HEK293 (cell line): Measurements from ENCODE around the gene NKD2.

Experiments
- CTCF ChIA-PET: fragments of 350-600 bp; formaldehyde crosslinking; extraction: SDS; loops from one replicate; lab custom pipeline; 2021; ENCODE audit warnings: antibody characterized with exemption; lab: Yijun Ruan, JAX
- POLR2A ChIA-PET: fragments of 300-600 bp; formaldehyde crosslinking; extraction: SDS; loops from one replicate; lab custom pipeline; 2020; ENCODE audit warnings: antibody characterized with exemption, inconsistent platforms; lab: Yijun Ruan, JAX
- H3K27ac ChIP-seq: fragments of 200-500 bp; sonication (Bioruptor generic); 2 replicates; pipeline ENCODE4 v1.5.1; 2014; ENCODE audit warnings: low read depth, low read length, control low read depth, inconsistent platforms; ENCODE audit errors: extremely low read depth
- H3K36me3 ChIP-seq, 2 experiments: fragments of 200-500 bp in 1 of 2; sonication (Bioruptor generic) in 1 of 2; 1 replicate in 1 of 2; 2 replicates in 1 of 2; pipeline ENCODE4 v1.5.1; 2014 to 2017; ENCODE audit warnings: inconsistent platforms in 2 of 2, low read length in 2 of 2; ENCODE audit not compliant: control insufficient read depth in 2 of 2, insufficient read depth in 1 of 2
- H3K4me1 ChIP-seq: fragments of 200-500 bp; sonication (Bioruptor generic); 2 replicates; pipeline ENCODE4 v1.5.1; 2014; ENCODE audit warnings: mild to moderate bottlenecking, low read length, inconsistent platforms; ENCODE audit not compliant: control insufficient read depth, insufficient read depth
- H3K4me3 ChIP-seq: 2 replicates; pipeline ENCODE4 v1.5.1; 2011; ENCODE audit warnings: low read depth, mild to moderate bottlenecking, control low read depth, low read length, moderate library complexity
- H3K9me3 ChIP-seq: fragments of 200-500 bp; sonication (Bioruptor generic); 2 replicates; pipeline ENCODE4 v1.5.1; 2014; ENCODE audit warnings: low read depth, low read length, inconsistent platforms; ENCODE audit not compliant: control insufficient read depth, insufficient read depth
- EGR2 ChIP-seq: fragments of 450-650 bp; formaldehyde crosslinking; IDR thresholded peaks from 2 replicates; pipeline ENCODE4 v1.5.1; 2016; ENCODE audit warnings: low read depth, missing biosample characterization, missing genetic modification characterization
- HOXD13 ChIP-seq: sonication (generic); formaldehyde crosslinking; IDR thresholded peaks from 2 replicates; pipeline ENCODE4 v1.8.0; 2022; ENCODE audit warnings: missing genetic modification reagents, borderline replicate concordance
- REPIN1 ChIP-seq: fragments of 450-650 bp; formaldehyde crosslinking; IDR thresholded peaks from 2 replicates; pipeline ENCODE4 v1.5.1; 2017; ENCODE audit warnings: missing biosample characterization, missing genetic modification characterization, low read depth
- SCRT1 ChIP-seq: fragments of 450-650 bp; formaldehyde crosslinking; IDR thresholded peaks from 2 replicates; pipeline ENCODE4 v1.5.1; 2016; ENCODE audit warnings: missing biosample characterization, missing genetic modification characterization, borderline replicate concordance
- YY2 ChIP-seq: fragments of 450-650 bp; formaldehyde crosslinking; IDR thresholded peaks from 2 replicates; pipeline ENCODE4 v1.5.1; 2016; ENCODE audit warnings: missing biosample characterization, missing genetic modification characterization
- ZBTB1 ChIP-seq: fragments of 450-650 bp; formaldehyde crosslinking; IDR thresholded peaks from 2 replicates; pipeline ENCODE4 v1.5.1; 2016; ENCODE audit warnings: missing biosample characterization, missing genetic modification characterization
- ZNF121 ChIP-seq: fragments of 450-650 bp; formaldehyde crosslinking; IDR thresholded peaks from 2 replicates; pipeline ENCODE4 v1.5.1; 2016; ENCODE audit warnings: missing biosample characterization, missing genetic modification characterization
- ZNF140 ChIP-seq: fragments of 450-650 bp; formaldehyde crosslinking; IDR thresholded peaks from 2 replicates; pipeline ENCODE4 v1.5.1; 2016; ENCODE audit warnings: missing biosample characterization, missing genetic modification characterization
- ZNF248 ChIP-seq: fragments of 450-650 bp; formaldehyde crosslinking; IDR thresholded peaks from 2 replicates; pipeline ENCODE4 v1.5.1; 2017; ENCODE audit warnings: missing biosample characterization, missing genetic modification characterization
- ZNF292 ChIP-seq: fragments of 450-650 bp; formaldehyde crosslinking; IDR thresholded peaks from 2 replicates; pipeline ENCODE4 v1.5.1; 2016; ENCODE audit warnings: low read depth, missing biosample characterization, missing genetic modification characterization, borderline replicate concordance
- ZNF37A ChIP-seq: fragments of 450-650 bp; IDR thresholded peaks from 2 replicates; pipeline ENCODE4 v1.5.1; 2018; ENCODE audit warnings: missing biosample characterization, missing genetic modification characterization
- ZNF404 ChIP-seq: fragments of 450-650 bp; formaldehyde crosslinking; IDR thresholded peaks from 2 replicates; pipeline ENCODE4 v1.5.1; 2017; ENCODE audit warnings: missing biosample characterization, missing genetic modification characterization
- ZNF423 ChIP-seq: fragments of 450-650 bp; formaldehyde crosslinking; IDR thresholded peaks from 2 replicates; pipeline ENCODE4 v1.5.1; 2016; ENCODE audit warnings: missing biosample characterization, missing genetic modification characterization
- ZNF544 ChIP-seq: fragments of 450-650 bp; formaldehyde crosslinking; IDR thresholded peaks from 2 replicates; pipeline ENCODE4 v1.5.0; 2017; ENCODE audit warnings: missing biosample characterization, missing genetic modification characterization
- ZNF561 ChIP-seq: fragments of 450-650 bp; IDR thresholded peaks from 2 replicates; pipeline ENCODE4 v1.5.1; 2018; ENCODE audit warnings: missing biosample characterization, missing genetic modification characterization, borderline replicate concordance
- ZNF585B ChIP-seq: fragments of 450-650 bp; formaldehyde crosslinking; IDR thresholded peaks from 2 replicates; pipeline ENCODE4 v1.5.1; 2016; ENCODE audit warnings: missing biosample characterization, missing genetic modification characterization
- TF ChIP-seq, protein P1 (sequence below): fragments of 450-650 bp; formaldehyde crosslinking; IDR thresholded peaks from 2 replicates; pipeline ENCODE4 v1.5.1; 2016; ENCODE audit warnings: missing biosample characterization, missing genetic modification characterization
- TF ChIP-seq, protein P2 (sequence below): fragments of 450-650 bp; formaldehyde crosslinking; IDR thresholded peaks from 2 replicates; pipeline ENCODE4 v1.5.1; 2016; ENCODE audit warnings: missing biosample characterization, missing genetic modification characterization, low read depth
- TF ChIP-seq, protein P3 (sequence below): fragments of 450-650 bp; formaldehyde crosslinking; IDR thresholded peaks from 2 replicates; pipeline ENCODE4 v1.5.1; 2016; ENCODE audit warnings: missing biosample characterization, missing genetic modification characterization
- TF ChIP-seq, protein P4 (sequence below): fragments of 450-650 bp; IDR thresholded peaks from 2 replicates; pipeline ENCODE4 v1.5.1; 2018; ENCODE audit warnings: missing biosample characterization, mild to moderate bottlenecking, missing genetic modification characterization
- TF ChIP-seq, protein P5 (sequence below): fragments of 450-650 bp; formaldehyde crosslinking; conservative IDR thresholded peaks from 2 replicates; pipeline ENCODE4 v1.5.1; 2016; ENCODE audit warnings: low read depth, missing biosample characterization, missing genetic modification characterization
- TF ChIP-seq, protein P6 (sequence below): fragments of 450-650 bp; formaldehyde crosslinking; IDR thresholded peaks from 2 replicates; pipeline ENCODE4 v1.5.1; 2016; ENCODE audit warnings: missing biosample characterization, missing genetic modification characterization

Gene NKD2

DNA sequence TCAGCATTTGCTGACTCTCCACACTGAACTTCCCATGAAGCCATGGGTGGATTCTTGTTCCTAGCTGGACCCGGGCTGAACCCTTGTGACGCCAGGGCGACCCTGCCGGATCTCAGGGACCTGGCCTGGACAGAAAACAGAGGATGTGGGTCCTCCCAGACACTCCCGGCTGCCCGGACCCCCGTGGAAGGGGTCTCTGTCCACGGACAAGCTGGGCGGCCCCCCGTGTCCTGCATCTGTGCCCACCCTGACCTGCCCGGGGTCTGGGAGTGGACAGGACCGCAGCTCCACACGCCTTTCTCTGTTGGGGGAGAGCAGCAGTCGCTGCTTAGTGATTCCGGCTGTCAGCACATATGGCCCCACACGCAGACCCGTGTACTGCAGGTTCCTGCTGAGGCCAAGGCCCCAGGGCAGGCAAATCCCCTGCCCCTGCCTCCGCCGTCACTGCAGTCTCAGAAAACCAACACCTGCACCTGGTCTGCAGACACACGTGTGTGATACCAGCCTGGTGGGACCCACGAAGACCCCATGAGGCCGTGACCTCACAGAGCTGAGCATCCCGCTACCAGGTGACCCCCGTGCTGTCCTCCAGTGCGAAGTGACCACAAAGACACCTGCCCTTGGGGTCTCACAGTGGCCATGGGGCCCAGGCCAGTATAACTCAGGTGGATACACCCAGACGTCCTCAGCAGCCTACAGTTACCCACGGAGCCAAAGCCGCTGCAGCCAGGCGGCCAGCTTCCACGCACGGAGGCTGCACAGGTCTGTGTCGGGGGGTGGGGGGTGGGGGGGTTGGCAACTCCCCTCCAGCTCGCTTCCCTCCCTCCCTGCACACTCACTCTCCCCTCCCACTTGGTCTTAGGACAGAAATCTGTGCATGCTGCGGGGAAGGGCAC, 50.6 kb downstream of the NKD2 start:
- no peak overlapping the region for H3K27ac ChIP-seq
- H3K4me1 ChIP-seq, result no peaks in the 10 kb centered on the region
- TF ChIP-seq, protein P1, sequence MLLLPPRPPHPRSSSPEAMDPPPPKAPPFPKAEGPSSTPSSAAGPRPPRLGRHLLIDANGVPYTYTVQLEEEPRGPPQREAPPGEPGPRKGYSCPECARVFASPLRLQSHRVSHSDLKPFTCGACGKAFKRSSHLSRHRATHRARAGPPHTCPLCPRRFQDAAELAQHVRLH, result no peak
- TF ChIP-seq, protein P2, sequence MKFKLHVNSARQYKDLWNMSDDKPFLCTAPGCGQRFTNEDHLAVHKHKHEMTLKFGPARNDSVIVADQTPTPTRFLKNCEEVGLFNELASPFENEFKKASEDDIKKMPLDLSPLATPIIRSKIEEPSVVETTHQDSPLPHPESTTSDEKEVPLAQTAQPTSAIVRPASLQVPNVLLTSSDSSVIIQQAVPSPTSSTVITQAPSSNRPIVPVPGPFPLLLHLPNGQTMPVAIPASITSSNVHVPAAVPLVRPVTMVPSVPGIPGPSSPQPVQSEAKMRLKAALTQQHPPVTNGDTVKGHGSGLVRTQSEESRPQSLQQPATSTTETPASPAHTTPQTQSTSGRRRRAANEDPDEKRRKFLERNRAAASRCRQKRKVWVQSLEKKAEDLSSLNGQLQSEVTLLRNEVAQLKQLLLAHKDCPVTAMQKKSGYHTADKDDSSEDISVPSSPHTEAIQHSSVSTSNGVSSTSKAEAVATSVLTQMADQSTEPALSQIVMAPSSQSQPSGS, result no peak
- no peak for TF ChIP-seq HOXD13
- TF ChIP-seq, protein P3, sequence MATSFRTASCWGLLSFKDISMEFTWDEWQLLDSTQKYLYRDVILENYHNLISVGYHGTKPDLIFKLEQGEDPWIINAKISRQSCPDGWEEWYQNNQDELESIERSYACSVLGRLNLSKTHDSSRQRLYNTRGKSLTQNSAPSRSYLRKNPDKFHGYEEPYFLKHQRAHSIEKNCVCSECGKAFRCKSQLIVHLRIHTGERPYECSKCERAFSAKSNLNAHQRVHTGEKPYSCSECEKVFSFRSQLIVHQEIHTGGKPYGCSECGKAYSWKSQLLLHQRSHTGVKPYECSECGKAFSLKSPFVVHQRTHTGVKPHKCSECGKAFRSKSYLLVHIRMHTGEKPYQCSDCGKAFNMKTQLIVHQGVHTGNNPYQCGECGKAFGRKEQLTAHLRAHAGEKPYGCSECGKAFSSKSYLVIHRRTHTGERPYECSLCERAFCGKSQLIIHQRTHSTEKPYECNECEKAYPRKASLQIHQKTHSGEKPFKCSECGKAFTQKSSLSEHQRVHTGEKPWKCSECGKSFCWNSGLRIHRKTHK, result no peak
- no peak for TF ChIP-seq ZNF404
- no peak for TF ChIP-seq ZNF248 (tag by site-specific recombination)
- no peak for TF ChIP-seq ZNF423 (tag by site-specific recombination)
- no peaks in the 10 kb centered on the region for H3K9me3 ChIP-seq
- CTCF ChIA-PET, result no interaction called here
- H3K4me3 ChIP-seq, result no peak overlapping the region
- H3K36me3 ChIP-seq, result peaks cover 0 to 48% of the 10 kb centered on the region in 2 experiments; a peak in 1 of 3 replicates
- POLR2A ChIA-PET, result no interaction called here

DNA sequence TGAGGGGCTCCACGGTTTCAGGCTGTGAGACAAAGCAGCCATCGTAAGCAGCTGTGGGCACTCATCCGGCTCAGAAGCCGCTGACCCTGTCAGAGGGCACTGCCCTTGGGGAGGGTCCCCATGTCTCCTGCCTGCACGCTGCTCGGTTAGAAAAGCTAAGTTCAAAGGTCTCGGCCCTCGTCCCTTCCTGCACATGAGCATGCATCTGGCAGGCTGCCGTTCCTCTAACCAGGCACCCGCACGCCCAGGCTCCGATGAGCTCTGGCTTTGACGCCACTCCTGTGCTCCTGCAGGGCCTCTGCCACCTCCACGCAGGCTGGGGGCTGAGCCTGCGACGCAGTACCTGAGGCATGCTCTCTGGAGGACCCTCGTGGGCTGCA, 51.3 kb downstream of the NKD2 start:
- Histone ChIP-seq H3K9me3 (no peaks in the 10 kb centered on the region), H3K36me3 (peaks cover 0 to 50% of the 10 kb centered on the region in 2 experiments; a peak in 1 of 3 replicates), H3K4me1 (no peaks in the 10 kb centered on the region), H3K27ac (no peak overlapping the region), H3K4me3 (no peak overlapping the region)
- ChIA-PET POLR2A (no interaction called here), CTCF (no interaction called here)
- TF ChIP-seq REPIN1 (tag by site-specific recombination), result no peak
- no peak for TF ChIP-seq ZBTB1 (tag by site-specific recombination)
- no peak for TF ChIP-seq ZNF121
- TF ChIP-seq YY2, result no peak
- TF ChIP-seq ZNF585B (tag by site-specific recombination), result no peak
- no peak for TF ChIP-seq SCRT1
- no peak for TF ChIP-seq ZNF292 (tag by site-specific recombination)
- TF ChIP-seq ZNF561, result no peak
- TF ChIP-seq EGR2 (tag by site-specific recombination), result no peak
- no peak for TF ChIP-seq ZNF544 (tag by site-specific recombination)
- TF ChIP-seq, protein P4, sequence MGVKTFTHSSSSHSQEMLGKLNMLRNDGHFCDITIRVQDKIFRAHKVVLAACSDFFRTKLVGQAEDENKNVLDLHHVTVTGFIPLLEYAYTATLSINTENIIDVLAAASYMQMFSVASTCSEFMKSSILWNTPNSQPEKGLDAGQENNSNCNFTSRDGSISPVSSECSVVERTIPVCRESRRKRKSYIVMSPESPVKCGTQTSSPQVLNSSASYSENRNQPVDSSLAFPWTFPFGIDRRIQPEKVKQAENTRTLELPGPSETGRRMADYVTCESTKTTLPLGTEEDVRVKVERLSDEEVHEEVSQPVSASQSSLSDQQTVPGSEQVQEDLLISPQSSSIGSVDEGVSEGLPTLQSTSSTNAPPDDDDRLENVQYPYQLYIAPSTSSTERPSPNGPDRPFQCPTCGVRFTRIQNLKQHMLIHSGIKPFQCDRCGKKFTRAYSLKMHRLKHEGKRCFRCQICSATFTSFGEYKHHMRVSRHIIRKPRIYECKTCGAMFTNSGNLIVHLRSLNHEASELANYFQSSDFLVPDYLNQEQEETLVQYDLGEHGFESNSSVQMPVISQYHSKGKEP, result no peak
- TF ChIP-seq, protein P5, sequence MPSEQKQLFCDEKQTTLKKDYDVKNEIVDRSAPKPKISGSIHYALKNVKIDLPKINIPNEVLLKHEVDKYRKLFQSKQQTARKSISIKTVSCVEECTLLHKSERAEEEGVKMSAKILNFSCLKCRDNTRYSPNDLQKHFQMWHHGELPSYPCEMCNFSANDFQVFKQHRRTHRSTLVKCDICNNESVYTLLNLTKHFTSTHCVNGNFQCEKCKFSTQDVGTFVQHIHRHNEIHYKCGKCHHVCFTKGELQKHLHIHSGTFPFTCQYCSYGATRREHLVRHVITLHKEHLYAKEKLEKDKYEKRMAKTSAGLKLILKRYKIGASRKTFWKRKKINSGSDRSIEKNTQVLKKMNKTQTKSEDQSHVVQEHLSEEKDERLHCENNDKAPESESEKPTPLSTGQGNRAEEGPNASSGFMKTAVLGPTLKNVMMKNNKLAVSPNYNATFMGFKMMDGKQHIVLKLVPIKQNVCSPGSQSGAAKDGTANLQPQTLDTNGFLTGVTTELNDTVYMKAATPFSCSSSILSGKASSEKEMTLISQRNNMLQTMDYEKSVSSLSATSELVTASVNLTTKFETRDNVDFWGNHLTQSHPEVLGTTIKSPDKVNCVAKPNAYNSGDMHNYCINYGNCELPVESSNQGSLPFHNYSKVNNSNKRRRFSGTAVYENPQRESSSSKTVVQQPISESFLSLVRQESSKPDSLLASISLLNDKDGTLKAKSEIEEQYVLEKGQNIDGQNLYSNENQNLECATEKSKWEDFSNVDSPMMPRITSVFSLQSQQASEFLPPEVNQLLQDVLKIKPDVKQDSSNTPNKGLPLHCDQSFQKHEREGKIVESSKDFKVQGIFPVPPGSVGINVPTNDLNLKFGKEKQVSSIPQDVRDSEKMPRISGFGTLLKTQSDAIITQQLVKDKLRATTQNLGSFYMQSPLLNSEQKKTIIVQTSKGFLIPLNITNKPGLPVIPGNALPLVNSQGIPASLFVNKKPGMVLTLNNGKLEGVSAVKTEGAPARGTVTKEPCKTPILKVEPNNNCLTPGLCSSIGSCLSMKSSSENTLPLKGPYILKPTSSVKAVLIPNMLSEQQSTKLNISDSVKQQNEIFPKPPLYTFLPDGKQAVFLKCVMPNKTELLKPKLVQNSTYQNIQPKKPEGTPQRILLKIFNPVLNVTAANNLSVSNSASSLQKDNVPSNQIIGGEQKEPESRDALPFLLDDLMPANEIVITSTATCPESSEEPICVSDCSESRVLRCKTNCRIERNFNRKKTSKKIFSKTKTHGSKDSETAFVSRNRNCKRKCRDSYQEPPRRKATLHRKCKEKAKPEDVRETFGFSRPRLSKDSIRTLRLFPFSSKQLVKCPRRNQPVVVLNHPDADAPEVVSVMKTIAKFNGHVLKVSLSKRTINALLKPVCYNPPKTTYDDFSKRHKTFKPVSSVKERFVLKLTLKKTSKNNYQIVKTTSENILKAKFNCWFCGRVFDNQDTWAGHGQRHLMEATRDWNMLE (tag by site-specific recombination), result no peak
- no peak for TF ChIP-seq ZNF140
- TF ChIP-seq, protein P6, sequence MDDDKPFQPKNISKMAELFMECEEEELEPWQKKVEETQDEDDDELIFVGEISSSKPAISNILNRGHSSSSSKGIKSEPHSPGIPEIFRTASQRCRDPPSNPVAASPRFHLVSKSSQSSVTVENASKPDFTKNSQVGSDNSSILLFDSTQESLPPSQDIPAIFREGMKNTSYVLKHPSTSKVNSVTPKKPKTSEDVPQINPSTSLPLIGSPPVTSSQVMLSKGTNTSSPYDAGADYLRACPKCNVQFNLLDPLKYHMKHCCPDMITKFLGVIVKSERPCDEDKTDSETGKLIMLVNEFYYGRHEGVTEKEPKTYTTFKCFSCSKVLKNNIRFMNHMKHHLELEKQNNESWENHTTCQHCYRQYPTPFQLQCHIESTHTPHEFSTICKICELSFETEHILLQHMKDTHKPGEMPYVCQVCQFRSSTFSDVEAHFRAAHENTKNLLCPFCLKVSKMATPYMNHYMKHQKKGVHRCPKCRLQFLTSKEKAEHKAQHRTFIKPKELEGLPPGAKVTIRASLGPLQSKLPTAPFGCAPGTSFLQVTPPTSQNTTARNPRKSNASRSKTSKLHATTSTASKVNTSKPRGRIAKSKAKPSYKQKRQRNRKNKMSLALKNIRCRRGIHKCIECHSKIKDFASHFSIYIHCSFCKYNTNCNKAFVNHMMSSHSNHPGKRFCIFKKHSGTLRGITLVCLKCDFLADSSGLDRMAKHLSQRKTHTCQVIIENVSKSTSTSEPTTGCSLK (tag by site-specific recombination), result no peak
- TF ChIP-seq ZNF37A (tag by site-specific recombination), result no peak
